Right renal pelvis (tissue), 4 donors: ENCODE data around the gene MAGED1. TPM values are rescaled to one million over a fixed set of nuclear protein-coding genes. Genes with fewer than 3 reads are reported as not detected.

Experiments
- DNase-seq, 4 donors: peaks; one replicate each; pipeline ENCODE4 v3.0.0-alpha.2; 2013; ENCODE audit warnings: low read depth in 4 of 4, low spot score in 3 of 4, missing footprints in 1 of 4
- polyA plus RNA-seq, 4 donors: library from polyadenylated mRNA; unstranded; fragments of 120-200 nt; gene quantifications; one replicate each; pipeline ENCODE4 v1.2.1, GENCODE V29; 2013; ENCODE audit not compliant: insufficient read length in 4 of 4

The MAGED1 gene, protein sequence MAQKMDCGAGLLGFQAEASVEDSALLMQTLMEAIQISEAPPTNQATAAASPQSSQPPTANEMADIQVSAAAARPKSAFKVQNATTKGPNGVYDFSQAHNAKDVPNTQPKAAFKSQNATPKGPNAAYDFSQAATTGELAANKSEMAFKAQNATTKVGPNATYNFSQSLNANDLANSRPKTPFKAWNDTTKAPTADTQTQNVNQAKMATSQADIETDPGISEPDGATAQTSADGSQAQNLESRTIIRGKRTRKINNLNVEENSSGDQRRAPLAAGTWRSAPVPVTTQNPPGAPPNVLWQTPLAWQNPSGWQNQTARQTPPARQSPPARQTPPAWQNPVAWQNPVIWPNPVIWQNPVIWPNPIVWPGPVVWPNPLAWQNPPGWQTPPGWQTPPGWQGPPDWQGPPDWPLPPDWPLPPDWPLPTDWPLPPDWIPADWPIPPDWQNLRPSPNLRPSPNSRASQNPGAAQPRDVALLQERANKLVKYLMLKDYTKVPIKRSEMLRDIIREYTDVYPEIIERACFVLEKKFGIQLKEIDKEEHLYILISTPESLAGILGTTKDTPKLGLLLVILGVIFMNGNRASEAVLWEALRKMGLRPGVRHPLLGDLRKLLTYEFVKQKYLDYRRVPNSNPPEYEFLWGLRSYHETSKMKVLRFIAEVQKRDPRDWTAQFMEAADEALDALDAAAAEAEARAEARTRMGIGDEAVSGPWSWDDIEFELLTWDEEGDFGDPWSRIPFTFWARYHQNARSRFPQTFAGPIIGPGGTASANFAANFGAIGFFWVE
- polyA plus RNA-seq: 100 to 1,000 TPM; 323 to 357 (median 352) TPM

DNA sequence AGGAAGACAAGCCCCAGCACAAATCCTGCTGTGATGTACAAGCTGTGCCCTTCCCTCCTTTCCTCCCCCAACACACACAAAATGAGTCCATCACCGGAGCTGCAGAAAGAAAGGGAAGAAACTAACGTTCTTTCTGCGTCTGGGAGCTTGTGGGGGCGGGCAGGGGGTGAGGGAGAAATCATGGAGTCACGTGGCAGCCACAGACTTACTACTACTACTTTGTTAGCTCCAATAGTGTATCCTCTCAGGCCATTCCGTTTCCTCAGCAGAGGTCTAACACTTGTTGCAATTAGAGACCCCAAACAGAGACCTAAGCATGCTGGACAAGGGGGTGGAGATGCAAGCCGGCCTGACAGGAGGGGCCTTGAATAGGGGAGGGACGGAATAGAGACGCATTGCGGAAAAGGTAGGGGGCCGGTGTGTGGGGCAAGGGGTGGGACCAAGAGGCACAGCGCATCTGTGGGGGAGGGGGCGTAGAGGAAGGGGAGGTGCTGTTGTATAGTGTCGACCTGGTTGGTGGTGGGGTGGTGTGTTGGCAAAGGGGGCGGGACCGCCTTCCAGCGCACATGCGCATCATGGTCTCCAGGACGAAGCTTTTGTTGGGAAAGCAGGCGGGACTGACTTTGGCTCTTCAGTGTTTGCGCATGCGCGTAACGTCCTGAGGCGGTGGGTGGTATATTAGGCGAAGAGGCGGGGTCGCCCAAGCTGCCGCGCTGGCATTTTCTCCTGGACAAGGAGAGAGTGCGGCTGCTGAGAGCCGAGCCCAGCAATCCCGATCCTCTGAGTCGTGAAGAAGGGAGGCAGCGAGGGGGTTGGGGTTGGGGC, at the start of gene MAGED1:
Gene MAGED1 (plus strand): TSS at position 703 of the 825 bp plus-strand sequence. CDS start 682 bp downstream, outside the sequence.
- peak; percentile 82 to 91 (median 86) for DNase-seq

DNA sequence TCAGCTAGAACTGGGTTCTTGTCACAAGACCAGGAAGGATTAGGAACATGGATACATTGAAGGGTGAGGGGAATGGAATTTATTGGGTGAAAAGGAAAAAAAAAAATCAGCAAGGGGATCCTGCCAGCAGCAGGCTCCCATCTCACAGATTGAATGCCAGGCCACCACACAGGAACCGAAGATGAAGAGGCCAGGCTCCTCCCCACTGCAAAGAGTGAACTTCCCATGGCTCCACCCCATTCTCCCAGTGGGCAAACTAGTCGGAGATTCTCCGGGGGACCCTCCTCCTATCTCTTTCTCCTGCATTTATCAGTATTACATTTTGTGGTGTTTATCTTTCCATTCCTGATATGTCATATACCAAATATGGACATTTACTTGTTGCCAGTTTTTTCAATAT, 46.0 kb upstream of the MAGED1 start:
- DNase-seq: no peak

DNA sequence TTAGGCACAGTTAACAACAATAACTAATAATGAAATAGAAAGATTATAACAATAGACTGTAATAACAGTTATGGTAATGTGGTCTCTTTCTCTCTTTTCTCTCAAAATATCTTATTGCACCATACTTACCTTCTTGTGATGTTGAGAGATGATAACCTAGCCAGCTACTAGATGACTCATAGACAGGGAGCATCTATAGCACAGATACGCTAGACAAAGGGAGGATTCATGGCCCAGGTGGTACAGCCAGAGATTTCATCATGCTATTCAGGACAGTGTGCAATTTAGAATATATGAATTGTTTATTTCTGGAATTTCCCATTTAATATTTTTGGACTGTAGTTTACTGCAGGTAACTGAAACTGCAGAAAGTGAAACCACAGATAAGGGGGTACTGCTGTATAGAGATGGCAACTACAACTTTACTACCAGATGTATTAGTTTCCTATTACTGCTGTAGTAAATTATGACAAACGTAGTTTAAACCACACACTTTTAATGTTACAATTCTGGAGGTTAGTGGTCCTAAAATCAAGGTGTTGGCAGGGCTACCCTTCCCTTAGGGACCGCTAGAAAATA, 41.8 kb upstream of the MAGED1 start:
- DNase-seq: no peak

DNA sequence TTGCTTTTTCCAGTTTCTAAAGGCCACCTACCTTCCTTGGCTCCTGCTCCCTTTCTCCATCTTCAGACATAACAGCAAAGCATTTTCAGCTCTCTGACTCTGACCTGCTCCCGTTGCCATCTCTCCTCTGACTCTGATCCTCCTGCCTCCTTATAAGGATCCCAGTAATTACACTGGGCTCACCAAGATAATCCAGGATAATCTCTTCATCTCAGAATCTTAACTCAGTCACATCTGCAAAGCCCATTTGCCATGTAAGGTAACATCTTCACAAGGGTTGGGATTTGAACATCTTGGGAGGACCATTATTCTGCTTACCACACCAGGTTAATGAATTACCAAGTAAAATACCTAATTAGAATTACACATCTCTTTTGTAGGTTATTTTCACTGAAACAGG, 41.3 kb upstream of the MAGED1 start:
- no peak for DNase-seq

DNA sequence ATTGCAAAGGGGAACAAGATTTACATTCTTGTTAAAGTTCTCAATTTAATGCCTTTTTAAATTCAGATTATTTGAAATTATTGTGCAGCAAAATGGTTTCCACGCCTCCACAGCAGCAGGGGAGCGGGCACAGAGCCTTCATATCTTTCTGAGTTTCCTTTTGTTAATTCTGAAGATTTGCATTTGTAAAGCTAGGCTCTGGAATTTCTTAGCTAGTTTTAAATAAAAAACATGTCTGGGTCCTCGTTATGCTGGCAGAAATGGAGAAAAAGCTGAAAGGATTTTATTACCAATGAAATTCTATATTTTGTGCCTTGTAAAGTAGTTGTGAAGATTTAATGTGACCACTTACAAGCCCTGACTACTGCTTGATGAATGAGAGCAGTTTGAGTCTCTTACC, 40.8 kb upstream of the MAGED1 start:
- no peak for DNase-seq

DNA sequence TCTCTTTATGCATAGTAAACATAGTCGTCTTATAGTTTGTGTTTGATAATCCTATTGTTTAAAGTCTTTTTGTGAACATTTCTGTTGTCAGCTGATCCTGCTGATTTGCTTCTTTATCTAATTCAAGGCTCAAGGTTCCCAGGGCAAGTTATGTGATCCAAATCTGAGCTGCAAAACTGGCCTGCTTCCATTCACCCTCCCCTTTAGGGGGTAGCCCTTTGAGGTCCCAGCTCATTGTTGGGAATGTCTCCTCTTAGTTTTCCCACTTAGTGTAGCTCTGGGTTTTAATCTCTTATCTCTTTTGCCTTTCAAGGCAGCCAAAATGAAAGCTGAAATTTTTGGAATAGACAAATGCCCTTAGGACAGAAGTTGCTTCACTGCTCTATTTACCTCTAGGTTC, 40.2 kb upstream of the MAGED1 start:
- DNase-seq: no peak

DNA sequence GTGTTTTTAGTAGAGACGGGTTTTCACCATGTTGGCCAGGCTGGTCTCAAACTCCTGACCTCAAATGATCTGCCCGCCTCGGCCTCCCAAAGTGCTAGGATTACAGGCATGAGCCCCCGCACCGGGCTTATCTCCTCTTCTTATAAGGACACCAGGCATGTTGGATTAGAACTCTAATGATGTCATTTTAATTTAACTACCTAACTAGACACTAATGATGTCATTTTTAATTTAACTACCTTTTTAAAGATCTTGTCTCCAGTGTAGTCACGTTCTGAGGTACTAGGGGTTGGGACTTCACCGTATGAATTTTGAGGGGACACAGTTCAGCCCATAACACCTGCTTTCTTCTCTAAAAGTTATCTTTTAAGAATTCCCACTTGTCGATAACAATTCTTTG, 37.7 kb upstream of the MAGED1 start:
- no peak for DNase-seq

DNA sequence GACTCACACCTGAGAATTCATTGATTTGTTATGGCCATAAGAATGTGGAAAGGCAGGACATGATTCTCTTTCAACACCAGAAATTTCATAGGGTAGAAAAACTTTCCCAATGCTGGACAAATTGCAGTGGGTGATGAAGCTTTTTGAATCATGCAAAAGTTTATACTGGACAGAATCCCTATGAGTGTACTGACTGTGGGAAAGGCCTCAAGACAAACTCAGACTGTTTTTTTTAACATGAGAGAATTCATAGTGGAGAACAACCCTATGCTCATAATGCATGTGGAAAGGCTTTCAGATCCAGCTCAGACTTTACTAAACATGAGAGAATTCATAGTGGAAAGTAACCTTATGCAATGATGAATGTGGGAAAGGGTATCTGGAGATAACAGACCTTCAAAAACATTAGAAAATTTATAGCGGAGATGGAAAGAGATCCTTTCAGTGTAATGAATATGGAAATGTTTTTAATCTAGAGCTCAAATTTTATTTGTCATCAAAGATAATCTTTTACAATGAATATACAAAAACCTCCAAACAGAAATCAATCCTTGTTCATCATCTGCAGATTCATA, 36.2 kb upstream of the MAGED1 start:
- DNase-seq: no peak

DNA sequence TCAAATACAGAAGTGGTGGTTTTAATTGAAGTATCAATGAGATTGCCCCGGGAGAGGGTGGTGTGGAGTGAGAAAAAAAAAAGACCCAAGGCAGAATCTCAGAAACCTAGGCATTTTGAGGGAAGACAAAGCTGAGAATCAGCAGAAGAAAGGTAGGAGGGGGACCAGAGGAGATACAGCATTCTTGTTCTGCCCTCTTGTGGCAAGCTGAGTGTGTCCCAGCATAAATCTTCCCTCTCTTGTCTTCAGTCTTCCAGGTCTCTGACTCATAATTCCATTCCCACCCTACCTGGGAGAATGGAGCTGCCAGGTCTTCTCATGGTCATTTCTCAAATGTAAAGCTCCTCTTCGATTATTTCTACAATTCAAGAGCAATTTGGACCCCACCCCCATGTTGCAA, 32.7 kb upstream of the MAGED1 start:
- peak in 1 of 4 donors; percentile 1 for DNase-seq

DNA sequence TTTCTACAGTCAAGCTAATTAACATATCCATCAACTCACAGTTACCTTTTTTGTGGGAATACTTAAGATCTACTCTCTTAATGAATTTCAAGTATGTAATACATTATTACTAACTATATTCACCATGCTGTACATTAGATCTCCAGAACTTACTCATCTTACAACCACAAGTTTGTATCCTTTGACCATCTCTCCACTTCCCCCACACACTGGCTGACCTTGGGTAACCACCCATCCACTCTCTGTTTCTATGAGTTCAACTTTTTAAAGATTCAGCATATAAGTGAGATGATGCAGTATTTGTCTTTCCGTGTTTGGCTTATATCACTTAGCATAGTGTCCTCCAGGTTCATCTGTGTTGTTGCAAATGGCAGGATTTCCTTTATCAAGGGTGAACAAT, 30.5 kb upstream of the MAGED1 start:
- DNase-seq: no peak

DNA sequence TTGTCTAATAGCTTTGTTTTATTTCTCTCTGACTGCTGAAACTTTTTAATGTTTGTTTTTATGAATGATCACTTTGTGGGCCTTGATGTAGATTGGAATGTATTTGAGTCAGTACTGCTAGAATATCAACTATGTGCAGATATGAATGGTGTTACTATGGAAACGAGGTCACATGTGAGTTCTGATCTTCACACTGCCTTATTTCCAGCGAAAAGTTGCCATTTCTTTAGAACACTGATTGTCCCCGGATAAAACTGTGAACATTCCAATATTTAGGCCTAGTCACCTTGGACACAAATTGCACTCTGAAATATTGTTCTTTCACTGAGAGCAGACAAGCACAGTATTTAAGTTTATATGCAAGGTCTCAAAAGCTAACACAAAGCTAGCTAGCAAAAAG, 27.2 kb upstream of the MAGED1 start:
- DNase-seq: no peak

DNA sequence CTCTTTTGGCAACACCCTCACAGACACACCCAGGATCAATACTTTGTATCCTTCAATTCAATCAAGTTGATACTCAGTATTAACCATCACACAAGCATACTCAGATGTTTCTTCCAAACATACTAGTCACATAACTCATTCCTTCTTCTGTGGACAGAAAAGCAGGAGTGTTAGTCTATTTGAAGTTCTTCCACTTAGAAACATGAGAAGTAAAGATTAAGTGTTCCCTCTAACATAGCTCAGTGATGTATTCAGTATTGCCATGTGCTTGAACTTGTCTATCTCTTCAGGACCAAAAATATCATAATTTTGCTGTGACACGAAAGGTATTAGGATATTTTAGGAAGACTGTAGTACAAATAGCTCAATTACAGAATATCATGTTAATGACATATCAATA, 25.8 kb upstream of the MAGED1 start:
- no peak for DNase-seq

DNA sequence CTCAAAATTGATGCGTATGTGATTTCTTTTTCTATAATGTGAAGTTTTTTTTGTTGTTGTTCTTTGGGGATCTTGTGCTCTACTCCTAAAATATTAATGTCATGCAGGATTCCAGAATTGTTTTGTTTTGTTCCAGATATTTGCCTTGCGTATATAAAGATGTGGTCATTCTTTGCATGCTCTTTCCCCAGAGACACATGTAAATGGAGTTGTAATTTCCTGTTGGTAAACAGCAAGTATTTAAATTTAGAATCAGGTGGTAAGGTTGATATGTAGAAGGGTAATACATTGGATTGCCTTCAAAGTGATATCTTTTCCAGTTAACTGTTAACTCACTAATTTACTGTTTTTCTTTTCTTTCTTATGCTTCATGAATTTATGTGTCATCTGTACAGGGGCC, 23.1 kb upstream of the MAGED1 start:
- no peak for DNase-seq

DNA sequence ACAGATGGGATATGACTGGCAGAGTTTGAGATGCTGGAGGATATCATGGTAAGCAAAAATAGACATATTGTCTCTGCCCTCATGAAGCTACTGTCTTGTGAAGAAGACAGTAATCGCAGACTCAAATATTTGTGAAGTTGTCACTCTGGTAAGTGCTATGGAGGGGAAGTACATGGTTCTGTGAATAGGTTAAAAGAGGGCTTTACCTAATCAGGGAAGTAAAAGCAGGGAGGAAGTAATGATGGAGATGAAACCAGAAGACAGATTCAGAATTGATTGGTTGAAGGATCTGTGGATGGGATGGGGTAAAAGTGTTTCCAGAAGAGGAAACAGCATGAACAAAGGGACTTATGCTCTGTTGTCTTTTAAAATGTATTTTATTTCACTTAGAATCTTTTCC, 19.3 kb upstream of the MAGED1 start:
- DNase-seq: no peak

DNA sequence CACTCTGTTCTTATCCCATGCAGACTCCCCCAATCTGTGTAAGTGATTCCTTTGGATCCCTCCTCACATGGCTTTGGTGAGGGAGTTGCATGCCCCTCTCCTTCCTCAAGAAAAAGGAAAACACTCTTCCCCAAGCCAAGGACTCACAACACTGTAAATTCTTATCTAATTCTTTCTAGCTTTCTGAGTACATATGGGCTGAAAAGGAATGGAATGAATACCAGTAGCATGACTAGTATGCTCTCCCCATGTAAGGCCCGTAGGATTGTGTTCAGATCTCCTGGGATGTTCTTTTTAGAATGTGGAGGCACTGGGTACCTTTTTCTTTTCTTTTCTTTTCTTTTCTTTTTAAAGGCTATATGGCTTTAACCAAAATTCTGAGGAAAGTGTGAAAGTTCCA, 17.0 kb upstream of the MAGED1 start:
- DNase-seq: no peak

DNA sequence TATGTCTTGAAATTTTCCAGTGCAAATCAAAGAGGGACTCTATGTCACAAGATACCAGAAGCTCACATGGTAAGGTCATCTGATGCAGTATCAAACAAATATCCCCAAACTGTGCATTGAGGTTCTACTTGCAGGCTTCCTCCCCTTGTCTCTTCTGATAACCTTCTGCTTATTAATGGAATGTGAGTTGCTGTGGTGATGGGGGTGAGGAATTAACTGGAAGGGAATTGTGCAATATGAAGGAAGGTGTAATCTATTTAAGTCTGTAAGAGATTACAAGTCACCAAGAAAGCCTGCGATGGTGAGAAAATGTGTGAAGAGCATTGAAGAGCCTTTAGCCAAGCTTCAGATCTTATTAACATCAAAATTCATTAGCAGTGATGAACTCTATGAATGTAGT, 15.4 kb upstream of the MAGED1 start:
- DNase-seq: no peak

DNA sequence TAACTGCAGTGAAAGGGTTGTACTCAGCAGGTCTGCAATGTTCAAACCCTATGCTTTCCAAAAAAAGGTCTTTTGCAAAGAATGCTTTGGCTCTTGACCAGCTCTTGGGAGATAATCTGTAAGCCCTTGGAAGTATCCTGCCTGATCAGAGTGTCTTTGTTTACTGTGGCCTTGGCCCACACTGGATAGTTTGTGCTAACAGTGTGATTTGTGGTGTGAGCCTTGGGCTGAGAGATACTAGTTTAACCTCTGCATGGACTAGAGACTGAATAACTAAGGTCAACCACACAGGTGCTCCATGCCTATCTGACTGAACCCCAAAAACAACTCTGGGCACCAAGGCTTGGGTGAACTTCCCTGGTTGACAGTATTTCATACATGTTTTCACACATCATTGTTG, 3.6 kb upstream of the MAGED1 start:
- DNase-seq: no peak

DNA sequence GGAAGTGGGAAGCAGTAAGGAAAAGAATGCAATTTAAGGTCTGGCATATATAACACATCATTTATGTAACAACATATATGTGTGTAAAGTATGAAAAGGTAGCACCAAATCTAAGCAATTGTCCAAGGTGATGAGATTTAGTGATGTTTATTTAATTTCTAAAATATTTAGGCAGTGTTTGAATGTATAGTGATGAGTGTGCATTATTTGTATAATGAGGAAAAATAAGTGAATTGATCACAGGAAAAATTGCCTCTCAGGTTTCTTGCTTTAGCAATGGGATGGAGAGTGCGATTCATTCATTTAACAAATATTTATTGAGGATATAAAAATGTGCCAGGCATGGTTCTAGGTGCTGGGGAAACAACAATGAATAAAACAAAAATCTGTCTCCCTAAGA, 2.2 kb upstream of the MAGED1 start:
- DNase-seq: no peak

DNA sequence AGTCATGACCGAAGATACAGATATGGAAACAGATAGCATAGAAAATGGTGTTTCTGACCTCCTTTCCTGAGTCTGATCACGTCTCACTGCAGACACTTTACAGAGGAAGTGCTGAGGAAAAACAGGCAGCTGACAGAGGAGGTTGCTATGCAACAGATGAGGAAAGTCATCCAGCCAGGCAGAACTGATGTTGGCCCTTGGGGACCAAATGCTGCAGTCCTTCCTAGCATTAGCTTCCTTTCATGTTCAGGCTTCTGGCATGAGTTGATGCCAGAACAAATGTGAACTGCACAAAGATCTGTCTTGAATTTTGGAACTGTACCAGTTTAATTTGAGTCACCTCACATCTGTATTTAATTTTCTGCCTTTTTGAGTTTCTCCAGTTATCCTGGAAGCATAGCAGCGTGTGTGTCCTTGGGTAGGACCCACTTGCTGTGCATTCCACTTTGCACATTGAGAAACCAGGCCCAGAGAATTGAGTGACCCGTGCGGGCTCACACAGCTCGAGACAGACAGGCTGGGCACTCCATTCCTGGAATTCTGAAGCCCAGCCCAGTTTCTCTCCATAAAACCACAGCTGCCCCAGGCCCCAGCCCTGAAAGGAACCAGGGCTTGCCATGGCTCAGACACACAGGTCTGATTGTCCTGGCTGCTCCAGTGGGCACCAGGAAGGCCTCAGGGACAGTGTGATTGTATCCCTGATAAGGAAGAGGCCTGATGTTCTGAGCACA, 1.4 kb upstream of the MAGED1 start:
- no peak for DNase-seq
